GM19463 (cell line): ENCODE measurements around the gene CFL2.
"Not testable (repeated sequence)": the region's sequence is repeated elsewhere in the genome, so short reads cannot be mapped to it uniquely, and the experiment has no call there.

Experiments used
- ATAC-seq: cut with Tn5 transposase; IDR thresholded peaks from one replicate; pipeline ENCODE4 v1.9.1; 2021; ENCODE audit warnings: mild to moderate bottlenecking, moderate library complexity; ENCODE audit not compliant: unreplicated experiment

CFL2 gene

DNA sequence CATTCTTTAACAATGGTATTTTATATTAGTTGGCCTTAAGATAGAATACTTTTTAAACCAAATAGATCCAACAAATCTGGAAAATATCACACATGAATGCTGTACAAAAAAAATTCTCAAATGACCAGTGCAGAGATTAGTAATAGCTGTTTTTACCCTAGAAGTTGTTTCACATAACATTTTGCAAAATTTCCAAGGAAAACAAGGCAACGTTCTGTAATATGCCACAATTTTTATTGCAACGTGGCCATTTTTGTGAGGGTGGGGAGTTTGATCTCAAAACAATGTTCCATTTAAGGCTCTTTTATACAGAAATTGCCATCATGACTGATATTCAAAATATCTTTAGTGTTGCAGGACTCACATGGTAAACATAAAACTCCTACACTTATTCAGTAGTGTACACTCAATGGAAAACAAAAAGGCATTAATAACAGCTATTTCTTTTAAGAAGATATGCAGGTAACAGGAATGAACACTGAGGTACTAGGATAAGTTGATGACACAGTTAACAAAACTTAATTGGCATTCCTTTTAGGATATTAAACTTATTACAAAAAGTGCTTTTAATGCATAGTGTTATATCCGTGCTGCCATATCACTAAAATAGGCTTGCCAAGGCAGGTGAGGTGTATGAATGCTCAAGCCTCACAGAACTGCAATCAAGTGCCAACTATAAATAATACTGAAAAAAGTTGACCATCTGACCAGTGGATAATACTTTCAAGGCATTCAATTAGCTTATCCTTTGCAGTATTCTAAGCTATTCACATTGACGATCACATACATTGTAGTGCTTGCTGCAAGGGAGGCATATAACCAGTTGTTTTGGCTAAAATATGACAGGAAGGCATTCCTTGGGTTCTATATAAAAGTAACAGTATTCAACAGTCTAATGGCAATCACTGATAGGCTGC, 2.3 kb downstream of the CFL2 start:
- ATAC-seq, result no peak

GRCh38 chr14:34711169-34711568, 3.2 kb downstream of the CFL2 start:
- ATAC-seq, result no peak

DNA sequence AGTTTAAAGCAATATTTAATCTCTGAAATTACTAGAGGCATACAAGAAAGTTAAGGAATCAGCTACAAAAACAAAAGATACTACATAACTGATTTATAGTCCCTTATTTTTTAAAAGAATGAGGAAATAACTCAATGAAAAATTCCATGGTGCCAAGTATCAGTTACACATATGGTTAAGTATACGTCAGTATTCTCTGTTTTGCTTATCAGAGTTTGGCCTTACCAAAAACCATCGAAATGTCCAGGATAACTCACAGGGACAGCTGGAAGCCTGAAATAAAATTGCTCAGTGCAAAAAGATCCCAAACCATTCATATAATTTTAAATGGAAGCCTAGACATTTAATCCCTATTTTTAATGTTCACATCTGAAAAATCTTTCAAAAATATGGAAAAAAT, 3.6 kb downstream of the CFL2 start:
- no peak for ATAC-seq

GRCh38 chr14:34710006-34710405, 4.4 kb downstream of the CFL2 start:
- ATAC-seq, result no peak

DNA sequence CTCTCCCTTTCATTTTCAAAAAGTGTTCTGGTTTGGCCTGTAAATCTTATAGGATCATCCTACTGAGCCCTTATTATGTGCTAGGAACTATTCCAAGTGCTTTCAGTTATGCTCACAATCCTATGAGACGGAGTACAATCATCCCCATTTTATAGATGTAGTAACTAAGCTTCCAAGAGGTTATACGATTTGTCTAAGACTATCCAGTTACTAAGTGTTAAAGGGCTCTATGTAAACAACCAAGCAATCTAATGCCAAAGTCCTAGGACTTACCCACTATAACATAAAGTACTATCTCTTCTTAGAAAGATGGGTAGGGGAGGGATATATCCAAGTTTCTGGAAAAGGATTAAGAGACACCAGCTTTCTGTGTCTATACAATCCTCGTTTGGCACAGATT, 6.7 kb downstream of the CFL2 start:
- no peak for ATAC-seq

DNA sequence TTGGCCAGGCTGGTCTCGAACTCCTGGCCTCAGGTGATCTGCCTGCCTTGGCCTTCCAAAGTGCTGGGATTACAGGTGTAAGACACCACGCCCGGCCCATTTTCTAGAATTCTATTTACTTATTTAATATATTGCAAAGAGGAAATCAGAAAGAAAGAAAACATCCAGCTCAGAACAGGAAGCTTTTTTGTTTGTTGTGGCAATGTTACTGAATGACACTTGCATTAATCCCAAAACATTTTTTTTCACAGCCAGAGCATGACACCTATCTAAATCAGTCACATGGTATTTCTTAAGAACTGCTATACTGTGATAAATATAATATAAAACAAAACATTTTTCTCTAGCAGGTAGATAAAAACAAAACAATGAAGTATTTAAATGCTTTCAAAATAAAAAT, 12.6 kb downstream of the CFL2 start:
- no peak for ATAC-seq

DNA sequence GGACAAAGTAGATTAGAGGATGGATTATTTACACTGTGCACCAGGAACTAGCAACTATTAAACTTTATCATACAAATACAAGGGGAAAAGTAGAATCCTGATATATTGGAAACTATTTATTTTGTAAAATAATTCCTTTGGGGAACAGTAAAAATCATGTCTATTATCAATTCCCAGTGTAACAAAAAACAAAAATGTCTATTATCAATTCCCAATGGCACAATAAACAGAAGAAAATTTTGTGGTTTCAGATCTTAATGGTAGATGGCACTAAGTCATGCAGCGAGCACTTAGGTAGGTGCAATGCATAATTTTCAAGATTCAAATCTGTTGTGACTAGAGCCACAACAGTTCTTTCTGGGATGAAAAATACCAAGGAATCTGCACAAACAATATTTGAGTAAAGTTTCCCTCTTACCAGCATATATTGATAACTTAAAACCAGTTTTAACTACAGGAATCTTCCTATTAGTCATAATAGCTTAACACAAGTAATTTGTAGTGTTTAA, 13.7 kb downstream of the CFL2 start:
- ATAC-seq, result no peak

GRCh38 chr14:34699873-34700621, 14.3 kb downstream of the CFL2 start:
- ATAC-seq, result no peak

DNA sequence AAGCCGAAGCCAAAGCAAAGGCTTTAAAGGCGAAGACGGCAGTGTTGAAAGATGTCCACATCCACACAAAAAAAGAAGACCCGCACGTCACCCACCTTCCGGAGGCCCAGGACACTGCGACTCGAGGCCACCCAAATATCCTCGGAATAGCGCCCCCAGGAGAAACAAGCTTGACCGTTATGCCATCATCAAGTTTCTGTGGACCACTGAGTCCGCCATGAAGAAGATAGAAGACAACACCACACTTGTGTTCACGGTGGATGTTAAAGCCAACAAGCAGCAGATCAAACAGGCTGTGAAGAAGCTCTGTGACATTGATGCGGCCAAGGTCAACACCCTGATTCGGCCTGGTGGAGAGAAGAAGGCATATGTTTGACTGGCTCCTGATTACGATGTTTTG, 20.2 kb downstream of the CFL2 start:
- ATAC-seq, result not testable (repeated sequence)

DNA sequence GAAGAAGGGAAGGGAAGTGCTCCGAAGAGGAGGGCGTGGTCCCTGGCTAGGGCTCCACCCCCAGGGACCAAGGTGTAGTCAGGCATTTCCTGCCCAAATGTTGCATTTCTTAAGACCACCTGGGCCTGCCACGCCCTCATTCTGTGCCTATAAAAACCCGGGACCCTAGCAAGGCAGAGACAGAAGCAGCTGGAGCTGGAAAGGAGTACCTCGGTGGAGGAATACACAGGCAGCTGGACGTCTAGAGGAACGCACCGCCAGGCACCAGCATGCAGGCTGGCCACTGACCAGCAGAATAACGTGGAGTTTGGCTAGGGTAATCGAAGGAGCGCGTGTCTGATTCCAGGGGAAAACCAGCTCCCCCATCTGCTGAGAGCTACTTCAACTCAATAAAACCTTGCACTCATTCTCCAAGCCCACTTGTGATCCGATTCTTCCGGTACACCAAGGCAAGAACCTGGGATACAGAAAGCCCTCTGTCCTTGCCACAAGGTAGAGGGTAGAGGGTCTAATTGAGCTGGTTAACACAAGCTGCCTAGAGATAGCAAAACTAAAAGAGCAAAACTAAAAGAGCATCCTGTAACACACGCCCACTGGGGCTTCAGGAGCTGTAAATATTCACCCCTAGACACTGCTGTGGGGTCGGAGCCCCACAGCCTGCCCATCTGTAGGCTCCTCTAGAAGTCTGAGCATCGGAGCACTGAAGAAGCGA, 21.0 kb downstream of the CFL2 start:
- ATAC-seq, result no peak

GRCh38 chr14:34692898-34693227, 21.5 kb downstream of the CFL2 start:
- no peak for ATAC-seq

- no peak for ATAC-seq
Measured at GRCh38 chr14:34692348-34692747, 22.0 kb downstream of the CFL2 start.

DNA sequence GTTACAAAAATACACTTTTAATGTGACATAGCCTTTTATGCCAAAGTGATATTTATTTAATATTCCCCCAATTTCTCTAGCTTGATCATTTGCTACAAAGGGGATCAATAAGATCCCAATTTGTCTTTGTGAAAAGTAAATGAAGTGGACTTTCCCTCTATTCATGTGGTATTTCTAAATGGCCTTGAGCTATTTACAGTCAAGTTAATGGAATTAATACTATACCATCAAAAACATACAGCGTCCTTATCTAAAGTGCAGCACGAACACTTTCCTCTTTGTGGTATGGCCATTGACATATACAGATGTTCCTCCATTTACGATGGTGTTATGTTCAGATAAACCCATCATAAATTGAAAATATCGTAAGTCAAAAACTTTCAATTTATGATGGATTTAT, 23.2 kb downstream of the CFL2 start:
- ATAC-seq, result no peak

DNA sequence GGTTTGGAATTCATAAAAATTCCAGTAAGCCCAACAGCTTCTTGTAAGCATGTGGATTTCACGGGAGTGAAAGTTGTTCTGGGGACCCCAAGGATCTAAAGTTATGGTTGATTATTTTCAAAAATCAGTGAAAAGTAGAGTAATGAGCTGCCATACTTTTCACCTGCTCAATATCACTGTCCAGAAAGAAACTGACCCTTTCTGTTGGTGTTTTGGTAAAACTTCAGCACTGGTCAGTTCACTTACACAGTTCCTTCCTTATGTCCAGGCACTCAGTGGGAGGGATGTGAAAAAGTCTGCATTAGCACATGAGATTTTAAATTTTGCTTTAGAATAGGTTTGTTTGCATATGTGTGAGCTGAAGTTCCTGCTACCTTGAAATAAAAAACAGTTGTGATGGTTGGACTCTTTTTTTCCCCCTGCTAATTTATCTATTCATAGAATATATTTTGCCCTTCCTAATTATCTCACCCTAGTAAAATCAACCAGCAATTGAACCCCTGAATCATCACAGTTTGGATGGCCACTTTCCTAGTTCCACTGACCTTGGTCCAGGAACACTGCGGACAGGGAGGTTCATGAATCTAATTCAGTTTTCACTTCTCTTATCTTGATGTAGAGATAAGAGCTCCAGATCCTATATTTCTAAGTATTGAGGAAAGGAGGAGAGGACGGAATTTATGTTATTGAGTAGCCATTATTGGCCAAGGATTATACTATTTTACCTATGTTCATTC, 25.8 kb downstream of the CFL2 start:
- ATAC-seq, result no peak

DNA sequence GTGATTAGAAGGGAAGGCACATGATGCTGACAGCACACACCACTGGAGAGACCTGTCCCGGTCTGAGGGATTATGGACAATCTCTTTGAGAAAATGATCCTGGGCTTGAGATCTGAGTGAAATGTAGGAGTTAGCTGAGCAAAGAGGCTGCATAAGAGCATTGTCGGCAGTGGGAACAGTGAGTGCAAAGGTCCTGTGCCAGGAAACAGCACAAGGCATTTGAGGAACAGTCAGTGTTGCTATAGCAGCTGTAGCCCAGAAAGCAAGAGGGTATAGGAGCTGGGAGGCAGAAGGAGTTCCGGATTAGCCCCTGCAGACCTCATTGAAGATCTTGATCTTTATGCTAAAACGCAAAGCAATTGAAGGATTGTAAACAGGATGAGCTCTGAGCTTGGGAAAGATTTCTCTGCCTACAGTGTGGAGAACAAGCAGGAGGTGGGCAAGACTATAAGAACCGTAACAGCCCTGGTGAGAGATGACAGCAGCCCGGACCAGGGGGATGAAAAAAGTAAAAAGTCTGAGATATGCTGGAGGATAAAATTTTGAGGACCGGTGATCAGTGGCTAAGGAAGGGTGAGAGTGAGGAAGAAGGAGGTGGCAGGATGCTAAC, 28.5 kb downstream of the CFL2 start:
- no peak for ATAC-seq

- no peak for ATAC-seq
Measured at GRCh38 chr14:34684578-34684977, 29.8 kb downstream of the CFL2 start.

GRCh38 chr14:34682787-34683321, 31.5 kb downstream of the CFL2 start:
- no peak for ATAC-seq

DNA sequence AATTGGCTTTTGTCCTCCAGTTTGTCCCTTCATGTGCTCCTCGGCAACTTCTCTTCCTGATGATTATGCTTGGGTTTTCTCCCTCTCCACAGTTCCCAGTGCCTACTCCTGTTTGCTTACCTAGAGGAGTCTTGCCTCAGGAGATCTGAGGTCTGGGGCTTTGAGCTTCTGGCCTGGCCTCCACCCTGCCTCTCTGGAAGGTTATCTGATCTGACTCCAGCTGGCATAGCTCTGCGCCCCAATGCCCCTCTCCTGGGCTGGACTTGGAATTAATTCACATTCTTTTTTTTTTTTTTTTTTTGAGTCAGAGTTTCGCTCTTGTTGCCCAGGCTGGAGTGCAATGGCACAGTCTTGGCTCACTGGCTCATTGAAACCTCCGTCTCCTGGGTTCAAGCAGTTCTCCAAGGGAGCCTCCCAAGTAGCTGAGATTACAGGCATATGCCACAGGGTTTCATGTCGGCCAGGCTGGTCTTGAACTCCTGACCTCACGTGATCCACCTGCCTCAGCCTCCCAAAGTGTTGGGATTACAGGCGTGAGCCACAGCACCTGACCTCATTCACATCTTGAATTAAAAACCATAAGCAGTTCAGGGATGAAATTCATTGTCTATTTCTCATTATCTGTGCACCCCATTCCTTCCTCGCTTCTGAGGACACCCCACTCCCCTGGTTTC, 33.5 kb downstream of the CFL2 start:
- no peak for ATAC-seq

- no peak for ATAC-seq
Measured at GRCh38 chr14:34678735-34679134, 35.7 kb downstream of the CFL2 start.

DNA sequence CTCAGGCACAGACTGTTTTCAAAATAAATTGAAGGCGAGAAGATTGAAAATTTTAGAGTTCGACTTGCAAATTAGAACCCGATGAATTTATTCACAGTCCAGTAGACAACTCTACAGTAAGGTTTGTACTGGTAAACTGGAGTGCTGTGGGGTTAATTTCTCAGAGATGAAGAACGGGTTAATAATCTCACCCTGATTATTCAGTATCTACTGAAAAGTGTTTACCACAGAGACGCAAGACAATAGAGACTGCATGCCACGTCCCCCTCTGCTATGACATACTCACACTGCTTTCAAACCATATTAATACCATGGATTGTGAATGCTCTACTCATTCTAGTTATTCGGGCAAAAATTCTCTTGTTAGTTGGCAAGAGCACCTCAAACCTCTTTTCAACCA, 36.1 kb downstream of the CFL2 start:
- ATAC-seq, result no peak
